ENCODE measurements around the gene ALDH18A1.

ALDH18A1 gene

GRCh38 chr10:95653895-95654294 lies 2.6 kb downstream of the ALDH18A1 start:
- no peak for TF ChIP-seq CTCF (IDR thresholded peaks at IDR 0.05)
- H3K4me1 Mint-ChIP-seq = peaks cover 37% of the 10 kb centered on the region
- no peak overlapping the region for H3K27ac Mint-ChIP-seq

DNA sequence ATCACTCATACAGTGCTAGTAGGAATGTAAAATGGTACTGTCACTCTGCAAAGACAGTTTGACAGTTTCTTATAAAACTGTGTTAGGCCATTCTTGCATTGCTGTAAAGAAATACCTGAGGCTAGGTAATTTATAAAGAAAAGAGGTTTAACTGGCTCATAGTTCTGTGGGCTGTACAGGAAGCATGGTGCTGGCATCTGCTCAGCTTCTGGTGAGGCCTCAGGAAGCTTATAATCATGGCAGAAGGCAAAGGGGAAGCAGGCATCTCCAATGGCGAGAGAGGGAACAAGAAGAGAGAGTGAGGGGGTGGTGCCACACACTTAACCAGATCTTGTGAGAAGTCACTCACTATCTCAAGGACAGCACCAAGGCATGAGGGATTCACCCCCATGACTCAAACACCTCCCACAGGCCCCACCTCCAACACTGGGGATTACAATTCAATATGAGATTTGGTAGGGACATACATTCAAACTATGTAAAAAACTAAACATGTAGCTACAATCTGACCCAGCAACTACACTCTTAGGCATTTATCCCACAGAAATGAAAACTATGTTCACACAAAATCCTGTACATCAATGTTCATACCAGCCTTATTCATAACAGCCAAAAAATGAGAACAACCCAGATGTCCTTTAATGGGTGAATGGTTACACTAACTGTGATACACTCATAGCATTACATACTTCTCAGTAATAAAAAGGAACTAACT lies 5.0 kb downstream of the ALDH18A1 start:
- no peak overlapping the region for H3K4me3 Mint-ChIP-seq

More at GRCh38 chr10:95653895-95654294, 2.6 kb downstream of the ALDH18A1 start:
- Mint-ChIP-seq H3K27me3 (ENCODE audit: low read depth, poor library complexity) (no peaks in the 10 kb centered on the region), H3K9me3 (peaks cover 37% of the 10 kb centered on the region), H3K36me3 (ENCODE audit: low read depth) (peaks cover 47% of the 10 kb centered on the region), H3K4me3 (no peak overlapping the region)
- no peak for DNase-seq

DNA sequence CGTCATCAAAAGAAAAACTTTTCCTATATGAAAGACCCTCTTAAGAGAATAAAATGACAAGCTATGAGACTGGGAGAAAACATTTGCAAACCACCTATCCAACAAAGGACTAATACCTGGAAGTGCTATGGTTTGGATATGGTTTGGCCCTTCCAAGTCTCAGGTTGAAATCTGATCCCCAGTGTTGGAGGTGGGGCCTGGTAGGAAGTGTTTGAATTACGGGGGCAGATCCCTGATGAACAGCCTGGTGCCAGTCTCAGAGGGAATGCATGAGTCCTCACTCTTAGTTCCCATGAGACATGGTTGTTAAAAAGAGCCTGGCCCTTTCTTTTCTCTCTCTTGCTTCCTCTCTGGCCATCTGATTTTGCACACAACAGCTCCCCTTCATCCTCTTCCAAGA lies 6.3 kb downstream of the ALDH18A1 start:
- no peaks in the 10 kb centered on the region for H3K27me3 Mint-ChIP-seq (ENCODE audit: low read depth, poor library complexity)
- peaks cover 35% of the 10 kb centered on the region for H3K9me3 Mint-ChIP-seq
- TF ChIP-seq CTCF (IDR thresholded peaks at IDR 0.05) = no peak
- peaks cover 72% of the 10 kb centered on the region for H3K36me3 Mint-ChIP-seq (ENCODE audit: low read depth)
- peaks cover 25% of the 10 kb centered on the region for H3K4me1 Mint-ChIP-seq
- H3K27ac Mint-ChIP-seq = no peak overlapping the region
- H3K4me3 Mint-ChIP-seq = peak overlapping the region; percentile 38
- DNase-seq = no peak

More for the DNA sequence above, 5.0 kb downstream of the ALDH18A1 start:
- H3K4me1 Mint-ChIP-seq = peaks cover 32% of the 10 kb centered on the region
- H3K36me3 Mint-ChIP-seq (ENCODE audit: low read depth) = peaks cover 67% of the 10 kb centered on the region
- no peak for DNase-seq
- H3K9me3 Mint-ChIP-seq = peaks cover 35% of the 10 kb centered on the region
- TF ChIP-seq CTCF (IDR thresholded peaks at IDR 0.05) = no peak
- no peak overlapping the region for H3K27ac Mint-ChIP-seq
- no peaks in the 10 kb centered on the region for H3K27me3 Mint-ChIP-seq (ENCODE audit: low read depth, poor library complexity)

DNA sequence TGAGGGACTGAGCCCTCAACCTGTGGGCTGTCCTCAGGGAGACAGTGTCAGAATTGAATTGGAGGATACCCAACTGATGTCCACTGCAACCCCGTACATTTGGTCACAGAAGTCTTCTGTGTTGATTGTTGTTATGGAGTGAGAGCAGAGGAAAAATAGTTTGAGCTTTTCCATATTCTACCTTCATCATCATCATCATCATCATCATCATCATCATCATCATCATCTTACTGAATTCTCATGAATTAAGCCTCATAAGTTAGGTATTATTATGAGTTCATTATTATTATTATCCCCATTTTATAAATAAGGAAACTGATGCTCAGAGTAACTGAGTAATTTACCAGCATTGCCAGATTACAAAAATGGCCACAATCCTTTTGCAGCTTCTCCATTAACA lies 8.4 kb downstream of the ALDH18A1 start:
- peaks cover 29% of the 10 kb centered on the region for H3K9me3 Mint-ChIP-seq
- H3K4me3 Mint-ChIP-seq = no peak overlapping the region
- no peaks in the 10 kb centered on the region for H3K27me3 Mint-ChIP-seq (ENCODE audit: low read depth, poor library complexity)
- peaks cover 10% of the 10 kb centered on the region for H3K4me1 Mint-ChIP-seq
- DNase-seq = no peak
- TF ChIP-seq CTCF (IDR thresholded peaks at IDR 0.05) = no peak
- H3K36me3 Mint-ChIP-seq (ENCODE audit: low read depth) = peaks cover 71% of the 10 kb centered on the region
- H3K27ac Mint-ChIP-seq = no peak overlapping the region

- no peak for TF ChIP-seq CTCF (IDR thresholded peaks at IDR 0.05)
- Mint-ChIP-seq H3K4me1 (peaks cover 10% of the 10 kb centered on the region), H3K27me3 (ENCODE audit: low read depth, poor library complexity) (no peaks in the 10 kb centered on the region), H3K4me3 (no peak overlapping the region), H3K27ac (peak overlapping the region; percentile 26), H3K36me3 (ENCODE audit: low read depth) (peaks cover 65% of the 10 kb centered on the region), H3K9me3 (peaks cover 13% of the 10 kb centered on the region)
- DNase-seq = no peak
Observed at GRCh38 chr10:95646160-95646559, 10.4 kb downstream of the ALDH18A1 start.

- no peaks in the 10 kb centered on the region for H3K27me3 Mint-ChIP-seq (ENCODE audit: low read depth, poor library complexity)
- H3K4me3 Mint-ChIP-seq = no peak overlapping the region
- DNase-seq = no peak
- no peak for TF ChIP-seq CTCF (IDR thresholded peaks at IDR 0.05)
- H3K4me1 Mint-ChIP-seq = peaks cover under 1% of the 10 kb centered on the region
- H3K36me3 Mint-ChIP-seq (ENCODE audit: low read depth) = peaks cover 65% of the 10 kb centered on the region
- peak overlapping the region; percentile 17 for H3K27ac Mint-ChIP-seq
- peaks cover under 1% of the 10 kb centered on the region for H3K9me3 Mint-ChIP-seq
Observed at GRCh38 chr10:95644901-95645300, 11.6 kb downstream of the ALDH18A1 start.
